Caki2 (cell line): ENCODE measurements around the gene ANTXRL. TPM values are rescaled to one million over a fixed set of nuclear protein-coding genes. Genes with fewer than 3 reads are reported as not detected.
"Not testable (repeated sequence)": the region's sequence is repeated elsewhere in the genome, so short reads cannot be mapped to it uniquely, and the experiment has no call there.

Experiments
- DNase-seq: peaks from one replicate; pipeline ENCODE4 v3.0.0-alpha.2; 2015; ENCODE audit warnings: low read depth
- in situ Hi-C: cut with HindIII; loops from 2 replicates; pipeline ENCODE4 v1.10.0; 2016; ENCODE audit warnings: low sequenced_read_pairs, low pct_unique_long_range_greater_than_20kb, mixed read lengths
- total RNA-seq: library from RNA; depleted of rRNA; stranded (reverse); fragments of >200 nt; shearing (Covaris generic); gene quantifications from 2 replicates; pipeline ENCODE4 v1.2.3, GENCODE V29; 2014; ENCODE audit warnings: low replicate concordance

Gene ANTXRL
- total RNA-seq, 1 experiment from 2014 or later, result not detected

DNA sequence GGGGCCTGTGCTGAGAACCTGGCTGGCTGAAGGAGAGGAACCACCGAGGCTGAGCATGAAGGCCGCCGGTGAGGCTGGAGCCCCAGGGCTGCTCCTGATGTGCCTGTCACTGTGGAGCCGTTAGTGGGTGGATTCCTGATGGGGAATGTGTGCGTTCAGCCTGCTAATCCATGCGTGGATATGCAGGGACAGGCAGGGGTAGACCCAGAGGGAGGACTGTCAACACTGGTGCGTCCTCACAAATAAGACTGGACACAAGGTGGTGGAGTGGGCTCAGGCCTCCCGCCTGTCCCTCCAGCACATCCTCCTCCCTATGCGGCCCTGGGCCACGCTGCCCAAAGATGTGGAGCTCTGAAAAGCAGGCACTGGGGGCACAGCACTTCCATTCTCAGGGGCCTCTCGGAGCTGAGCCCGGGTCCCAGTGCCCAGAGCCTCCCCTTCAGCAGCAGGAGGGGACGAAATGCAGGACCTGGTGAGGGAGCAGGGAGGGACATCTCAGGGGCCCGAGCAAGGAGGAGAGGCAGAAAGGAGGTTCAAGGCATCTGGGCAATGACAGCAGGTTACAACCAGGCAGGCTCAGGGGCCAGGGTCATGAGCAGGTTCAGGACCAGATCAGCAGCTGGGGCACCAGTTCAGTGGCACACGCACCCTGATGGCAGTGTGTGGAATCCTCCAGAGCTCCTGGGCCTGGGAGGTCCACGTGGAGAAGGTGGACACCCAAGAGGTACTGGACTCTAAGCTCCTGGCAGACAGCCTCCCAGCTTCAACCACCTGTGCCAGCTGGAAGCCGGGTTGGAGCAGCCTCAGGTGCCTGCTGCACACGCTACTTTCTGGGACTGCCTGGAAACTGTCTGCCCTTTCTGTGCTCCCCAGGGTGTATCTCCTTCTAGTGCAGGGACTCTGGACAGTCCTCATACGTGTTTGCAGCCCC is 33.5 kb upstream of the ANTXRL start:
- no peak for DNase-seq
- in situ Hi-C loops, result no loop called here

DNA sequence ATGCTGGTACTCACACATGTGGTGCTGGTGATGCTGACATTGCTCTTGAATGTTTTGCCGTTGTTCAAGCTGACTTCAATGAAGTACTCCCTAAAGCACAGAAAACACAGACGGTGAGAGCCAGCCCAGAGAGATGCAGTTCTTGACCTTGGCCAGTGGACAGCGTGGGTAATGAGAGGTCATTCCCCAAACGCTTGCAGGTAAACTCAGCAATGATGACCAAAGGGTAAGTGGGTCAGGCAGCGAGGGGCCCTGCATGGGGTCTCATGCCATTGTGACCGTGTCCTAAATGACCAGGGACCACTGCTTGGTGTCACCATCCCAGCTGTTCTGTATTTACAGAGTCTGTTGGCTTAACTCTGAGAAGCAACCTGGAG is 32.8 kb upstream of the ANTXRL start:
- in situ Hi-C loops, result no loop called here
- no peak for DNase-seq

DNA sequence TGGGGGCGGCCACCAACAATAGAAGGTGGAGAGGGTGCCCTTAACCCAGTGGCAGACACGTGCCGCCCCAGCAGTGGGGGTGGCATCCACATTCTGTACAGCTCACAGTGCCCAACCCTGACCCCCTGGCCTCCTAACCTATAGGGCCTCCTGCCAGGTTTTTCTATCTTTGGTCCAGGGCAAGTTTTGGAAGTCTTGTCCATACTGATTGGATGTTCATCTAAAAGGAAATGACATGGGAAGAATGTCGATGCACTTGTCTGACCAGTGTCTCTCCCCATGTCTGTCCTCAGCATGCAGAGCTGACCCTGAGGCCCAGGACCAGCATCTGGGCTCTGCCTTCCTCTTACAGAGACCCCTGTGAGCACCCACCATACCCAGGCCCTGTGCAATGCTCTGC is 32.3 kb upstream of the ANTXRL start:
- no peak for DNase-seq
- in situ Hi-C loops, result no loop called here

DNA sequence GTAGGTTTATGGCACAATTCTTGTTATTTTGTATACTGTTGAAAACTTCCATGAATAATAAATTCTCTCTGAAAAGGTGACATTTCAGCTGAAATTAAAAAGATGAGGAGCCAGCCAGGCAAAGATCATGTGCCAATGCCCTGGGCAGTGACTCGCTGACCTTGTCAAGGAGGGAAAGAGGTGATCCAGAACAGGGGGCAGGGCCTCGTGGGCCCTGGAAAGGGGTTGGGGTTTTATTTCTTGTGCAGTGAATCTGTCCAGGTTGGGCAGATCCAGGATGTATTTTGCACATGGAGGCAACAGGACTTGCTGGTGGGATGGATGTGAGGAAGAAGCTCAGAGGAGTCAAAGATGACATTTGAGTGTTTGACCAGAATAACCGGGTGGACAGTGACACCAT is 31.6 kb upstream of the ANTXRL start:
- DNase-seq, in situ Hi-C loops: not testable (repeated sequence)

DNA sequence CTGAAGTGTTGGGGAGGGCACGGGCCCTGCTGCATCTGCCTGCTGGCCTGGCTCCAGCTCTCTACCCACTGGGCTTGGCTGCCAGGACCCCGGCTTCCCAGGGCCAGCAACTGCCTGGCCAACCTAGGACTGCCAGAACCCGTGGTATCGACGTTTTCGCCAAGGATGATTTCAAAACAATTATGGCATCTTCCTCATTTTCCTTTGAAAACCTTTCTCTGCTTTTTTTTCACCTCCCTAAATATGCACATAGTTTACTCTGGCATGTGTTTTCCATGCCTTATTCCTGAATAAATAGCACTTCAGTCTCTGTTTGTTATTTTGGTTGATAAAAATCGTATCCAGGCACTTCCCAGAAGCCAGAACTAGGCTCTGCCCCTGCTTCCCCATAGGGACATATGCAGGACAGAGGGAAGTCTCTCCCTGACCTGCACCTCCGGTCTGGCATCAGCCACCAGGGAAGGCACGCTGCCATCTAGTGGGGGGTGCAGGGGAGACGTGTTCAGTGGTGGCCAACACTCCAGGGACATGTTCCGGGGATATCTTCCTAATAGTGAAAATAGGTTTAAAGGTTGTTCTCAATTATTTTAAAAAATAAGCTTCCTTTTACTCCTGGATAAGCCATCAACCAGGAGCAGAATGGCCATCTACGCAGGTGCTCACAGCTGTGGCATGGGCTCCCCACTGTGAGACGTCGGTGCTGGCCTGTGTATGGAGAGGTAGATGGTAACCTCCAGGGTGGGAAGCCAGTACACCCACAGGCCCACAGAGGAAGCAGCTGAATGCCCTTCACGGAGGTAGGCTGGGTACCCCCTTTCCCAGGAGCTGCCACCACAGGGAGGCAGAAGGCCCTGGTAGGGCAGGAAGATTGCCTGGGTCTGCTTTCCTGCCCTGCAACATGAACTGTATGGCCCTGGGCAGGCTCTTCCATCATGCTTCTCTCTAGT is 30.7 kb upstream of the ANTXRL start:
- DNase-seq, result peak; percentile 26

DNA sequence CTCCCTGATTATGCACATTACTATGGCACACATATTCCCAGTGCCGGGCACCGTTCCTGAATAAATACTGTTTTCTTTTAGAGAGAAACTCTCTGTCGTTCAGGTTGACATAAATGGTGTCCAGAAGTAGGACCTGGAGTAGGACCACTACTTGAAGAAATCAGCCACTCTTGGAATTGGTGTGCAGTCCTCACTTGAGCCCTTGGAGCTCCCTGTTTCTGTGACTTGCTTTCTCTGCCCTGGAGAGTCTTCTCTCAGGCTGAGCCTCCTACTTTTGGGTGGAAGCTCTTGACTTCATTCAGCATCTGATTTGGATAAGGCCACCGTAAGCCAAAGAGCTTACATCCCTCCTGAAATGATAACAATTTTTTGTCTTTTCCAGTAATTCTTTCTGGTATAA is 29.7 kb upstream of the ANTXRL start:
- DNase-seq, result no peak
- in situ Hi-C loops, result no loop called here

More for the DNA sequence above, 30.7 kb upstream of the ANTXRL start:
- in situ Hi-C loops, result no loop called here

DNA sequence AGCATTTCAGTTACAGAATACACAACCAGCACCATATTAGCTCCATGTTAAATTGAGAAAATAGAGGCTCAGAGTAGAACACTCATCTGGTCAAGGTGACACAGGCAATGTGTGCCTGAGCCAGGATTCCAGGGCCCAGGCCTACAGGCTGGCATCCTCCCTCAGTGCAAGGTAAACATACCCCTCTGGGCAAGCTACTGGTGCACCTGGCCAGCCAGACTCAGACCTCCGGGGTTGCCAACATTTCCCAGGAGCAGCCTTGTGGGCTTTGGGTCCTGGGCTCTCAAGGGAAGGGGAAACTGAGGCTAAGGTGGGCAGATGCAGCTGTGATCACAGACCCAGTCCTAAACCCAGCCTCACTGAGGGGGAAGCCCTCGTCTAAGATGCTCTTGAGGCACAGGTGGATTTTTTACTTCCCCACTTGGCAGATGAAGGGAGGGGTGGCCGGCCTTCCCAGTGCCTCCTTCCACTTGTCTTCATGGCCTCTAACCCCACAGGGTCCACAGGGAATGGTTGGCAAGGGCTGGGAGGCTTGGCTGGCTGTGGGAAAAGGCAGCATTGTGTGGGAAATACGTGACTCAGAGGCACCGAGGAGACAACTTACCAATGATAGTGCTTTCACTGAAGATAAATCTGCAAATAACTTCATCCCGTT is 23.8 kb upstream of the ANTXRL start:
- DNase-seq, in situ Hi-C loops: not testable (repeated sequence)

DNA sequence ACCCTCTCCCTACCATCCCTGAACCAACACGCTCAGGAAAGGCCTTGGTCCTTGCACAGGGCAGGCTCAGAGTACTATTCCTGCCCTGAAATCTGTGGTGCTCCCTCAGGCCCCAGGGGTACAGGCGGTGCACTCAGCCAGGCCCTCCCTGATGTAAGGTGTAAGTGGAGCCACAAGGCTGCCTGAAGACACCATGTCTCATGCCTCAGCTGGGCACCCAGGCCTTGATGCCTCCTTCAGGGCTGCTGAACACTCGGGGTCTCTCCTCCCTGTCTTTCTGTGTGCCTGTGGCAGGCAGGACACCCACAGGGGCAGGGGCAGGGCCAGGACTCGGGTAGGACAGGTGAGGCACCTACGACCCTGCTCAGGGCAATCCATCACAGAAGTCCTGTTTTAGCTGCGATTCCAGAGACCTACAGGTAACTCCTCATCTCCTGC is 22.9 kb upstream of the ANTXRL start:
- DNase-seq, result no peak
- in situ Hi-C loops, result no loop called here

DNA sequence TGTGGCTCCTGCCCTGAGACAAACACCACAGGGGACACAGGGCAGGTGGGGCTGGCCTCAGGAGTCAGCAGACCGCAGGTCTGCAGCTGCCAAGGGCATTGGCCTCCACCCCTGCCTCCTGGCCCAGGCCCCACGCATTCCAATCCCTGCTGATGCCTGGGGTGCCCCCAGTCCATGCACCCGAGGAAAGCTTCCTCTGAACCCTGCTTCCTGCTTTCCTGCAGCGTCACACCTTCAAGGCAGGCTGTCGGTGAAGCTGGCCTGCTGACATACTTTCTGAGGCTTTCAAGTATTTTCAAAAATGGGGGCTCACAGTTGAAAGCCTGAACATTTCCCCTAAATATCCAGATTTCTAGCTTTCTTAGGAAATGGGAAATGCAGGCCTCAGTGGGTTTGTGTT is 22.5 kb upstream of the ANTXRL start:
- in situ Hi-C loops, result no loop called here
- DNase-seq, result no peak

DNA sequence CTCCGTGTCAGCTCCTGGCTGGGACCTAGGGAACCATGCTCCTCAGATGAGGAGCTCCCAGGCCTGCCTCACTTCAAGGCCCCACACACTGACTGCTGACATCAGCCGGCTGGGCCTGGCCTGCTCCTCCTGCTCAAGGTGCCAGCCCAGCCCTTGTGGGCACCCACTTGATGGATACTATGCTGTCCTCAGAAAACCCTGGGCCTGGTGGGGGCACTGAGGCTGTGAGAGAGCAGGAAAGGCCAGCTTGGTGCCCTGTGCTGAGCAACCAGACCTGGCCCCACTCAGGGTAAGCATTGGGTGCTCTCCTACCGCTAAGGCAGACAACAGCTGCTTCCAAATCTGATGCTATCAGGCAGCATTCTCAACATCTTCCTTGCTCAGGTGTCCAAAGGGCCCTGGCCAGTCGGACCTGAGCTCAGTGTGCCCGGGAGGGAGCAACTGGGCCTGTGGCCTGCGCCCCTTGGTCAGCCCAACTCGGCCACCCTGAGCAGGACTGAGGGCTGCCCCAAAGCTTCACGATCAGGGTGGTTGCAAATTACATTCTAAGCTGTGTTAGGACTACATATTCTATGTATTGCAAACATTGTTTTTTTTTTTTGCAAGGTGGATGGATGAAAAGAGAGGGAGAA is 21.9 kb upstream of the ANTXRL start:
- in situ Hi-C loops, result no loop called here
- DNase-seq, result no peak

DNA sequence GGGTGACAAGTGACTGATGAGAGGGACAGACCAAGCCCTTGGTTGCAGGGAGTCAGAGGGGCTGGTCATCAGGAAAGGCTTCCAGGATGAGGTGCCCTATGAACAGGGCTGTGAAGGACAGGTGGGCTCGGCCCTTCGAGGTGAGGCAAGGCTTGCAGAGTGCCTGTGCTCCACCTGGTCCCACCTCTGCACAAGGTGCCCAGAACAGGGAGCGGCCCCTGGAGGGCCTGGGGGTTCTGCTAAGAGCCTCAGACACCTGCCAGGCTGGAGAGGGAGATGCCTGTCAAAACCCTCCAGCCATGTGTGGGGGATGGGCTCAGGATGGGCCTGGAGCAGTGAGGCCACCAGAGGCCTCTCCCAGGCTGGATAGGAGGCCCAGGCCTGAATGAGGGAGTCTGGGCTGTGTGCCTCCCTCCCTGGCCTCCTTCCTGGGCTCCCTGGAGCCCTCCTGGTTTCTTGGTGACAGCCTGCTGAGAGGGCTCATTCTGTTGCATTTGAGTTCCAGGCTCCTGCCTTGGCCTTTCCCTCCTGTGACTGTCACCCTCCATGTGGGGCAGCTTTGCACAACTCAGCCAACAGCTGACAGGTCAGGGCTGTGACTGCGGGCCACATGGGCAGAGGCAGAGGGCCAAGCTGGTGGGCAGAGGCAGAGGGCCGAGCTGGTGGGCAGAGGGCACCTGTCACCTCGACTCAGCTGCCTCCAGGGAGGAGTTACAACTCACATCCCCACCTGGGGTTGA is 21.1 kb upstream of the ANTXRL start:
- DNase-seq, in situ Hi-C loops: not testable (repeated sequence)

DNA sequence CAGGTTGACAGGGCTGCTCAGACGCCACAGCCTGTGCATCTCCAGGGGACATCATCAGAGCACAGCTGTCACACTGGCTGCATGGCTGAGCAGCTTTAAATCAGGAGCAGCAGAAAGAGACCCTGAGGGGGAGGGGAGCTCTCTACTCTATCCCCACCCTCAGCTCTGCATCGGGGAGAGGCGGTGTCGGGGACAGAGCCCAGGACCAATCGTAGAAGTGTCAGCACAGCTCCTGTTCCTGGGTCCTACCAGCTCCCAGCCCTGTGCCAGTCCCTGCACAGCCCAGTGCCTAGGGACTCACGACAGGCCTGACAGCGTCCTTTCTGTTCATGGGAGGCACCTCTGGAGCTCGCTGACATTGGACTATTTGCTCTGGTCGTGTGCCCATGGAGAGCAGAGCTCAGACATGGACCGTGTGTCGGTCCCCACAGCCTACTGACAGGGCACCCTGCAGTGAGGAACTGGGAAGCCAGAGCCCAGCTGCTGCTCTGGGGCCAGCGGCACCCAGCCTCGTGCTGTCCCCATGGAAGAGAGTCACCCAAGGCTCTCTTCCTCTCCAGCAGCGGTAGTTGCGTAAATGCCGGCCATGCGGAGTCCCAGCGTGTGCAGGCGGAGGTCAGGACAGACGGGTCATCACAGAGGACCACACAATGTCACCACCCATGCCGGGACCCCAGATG is 20.4 kb upstream of the ANTXRL start:
- in situ Hi-C loops, result no loop called here
- no peak for DNase-seq

DNA sequence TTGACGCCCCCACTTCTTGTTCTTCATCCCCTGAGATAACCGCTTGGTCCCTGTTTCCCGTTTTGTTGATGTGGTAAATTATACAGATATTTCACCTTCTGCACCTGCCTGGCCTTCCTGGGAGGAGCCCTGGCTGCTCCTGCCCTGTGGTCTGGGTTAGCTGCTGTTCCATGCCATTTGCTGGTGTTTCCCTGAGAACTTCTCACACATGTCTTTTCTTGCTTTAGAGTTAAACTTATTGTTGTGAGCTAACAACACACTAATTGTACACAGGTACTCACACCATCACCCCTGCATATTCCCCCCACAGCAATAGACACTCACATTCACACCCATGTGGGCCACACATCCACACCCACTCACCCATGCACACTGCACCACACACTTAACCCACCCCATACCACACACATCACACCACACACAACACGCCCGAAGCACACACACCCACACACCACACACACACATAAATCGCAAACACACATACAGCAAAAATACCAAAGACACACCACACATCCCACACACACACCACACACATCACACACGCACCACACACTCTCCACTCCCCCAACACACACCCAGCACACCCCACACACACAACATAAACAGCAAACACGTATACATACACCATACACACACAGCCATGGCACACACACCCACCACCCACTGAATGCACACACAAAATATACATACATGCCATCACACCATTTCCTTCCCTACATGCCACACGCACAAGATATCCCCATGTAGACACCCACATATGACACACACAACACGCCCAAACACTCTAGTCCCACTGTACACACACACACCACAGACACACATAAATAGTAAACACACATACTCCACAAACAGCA is 19.4 kb upstream of the ANTXRL start:
- no peak for DNase-seq
- in situ Hi-C loops, result no loop called here

DNA sequence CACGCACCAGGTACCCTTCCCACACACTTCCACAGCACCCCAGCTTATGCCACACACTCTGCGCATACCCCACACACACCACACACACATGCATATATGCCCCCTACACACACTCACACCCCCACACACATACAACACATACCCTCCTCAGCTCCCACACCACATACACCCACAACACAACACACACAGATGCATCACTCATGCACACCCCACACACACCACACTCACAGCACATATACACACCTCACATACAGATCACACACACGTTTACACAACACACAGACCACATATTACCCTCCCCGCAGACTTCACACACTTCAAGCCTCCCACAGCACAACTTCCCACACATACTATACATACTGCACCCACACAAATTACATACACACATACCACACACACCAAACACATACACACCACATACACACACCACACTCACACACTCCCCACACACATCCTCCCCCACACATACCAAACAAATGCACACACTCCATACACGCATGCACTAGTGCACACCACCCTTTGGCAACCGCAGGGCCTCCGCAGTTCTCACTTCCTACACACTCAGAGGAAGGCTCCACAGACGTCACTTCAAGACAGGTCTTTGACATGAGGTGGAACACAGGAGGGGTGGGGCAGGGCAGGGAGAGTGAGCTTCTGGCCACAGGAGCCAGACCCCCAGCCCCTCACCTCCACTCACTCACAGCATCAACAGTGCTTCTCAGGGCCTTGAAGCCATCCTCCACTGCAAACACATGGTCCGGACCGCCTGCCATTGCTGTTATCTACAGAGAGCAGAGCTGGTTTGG is 18.5 kb upstream of the ANTXRL start:
- DNase-seq, result no peak
- in situ Hi-C loops, result no loop called here

DNA sequence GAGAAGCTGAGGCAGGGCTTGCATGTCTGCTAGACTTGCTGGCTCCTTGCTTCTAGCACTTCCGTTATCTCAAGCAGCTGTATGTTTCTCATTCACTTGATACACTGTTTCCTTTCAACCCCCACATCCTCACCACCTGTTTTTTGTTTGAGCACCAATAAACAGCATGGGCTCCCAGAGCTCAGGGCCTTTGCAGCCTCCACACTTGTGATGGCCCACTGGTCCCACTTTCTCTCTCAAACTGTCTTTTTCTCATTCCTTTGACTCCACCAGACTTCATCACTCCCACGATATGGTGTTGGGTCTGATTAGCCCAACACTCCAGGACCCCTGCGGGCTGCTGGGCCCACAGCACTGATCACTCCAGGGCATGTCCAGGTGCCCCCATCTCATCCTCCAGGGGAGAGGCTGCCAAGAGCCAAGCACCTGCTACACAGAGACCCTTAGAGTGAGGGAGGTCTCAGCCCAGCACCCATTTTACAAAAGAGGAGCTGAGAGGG is 17.2 kb upstream of the ANTXRL start:
- DNase-seq, in situ Hi-C loops: not testable (repeated sequence)
